Ishikawa (cell line): ENCODE results near the gene CADM2.

Source experiments
- CEBPB ChIP-seq: IDR thresholded peaks from 2 replicates; pipeline ENCODE4 v1.6.1; 2012
- CREB1 ChIP-seq: IDR thresholded peaks from 2 replicates; pipeline ENCODE4 v1.6.1; 2012; ENCODE audit warnings: low read depth
- EGR1 ChIP-seq: IDR thresholded peaks from 2 replicates; pipeline ENCODE4 v1.6.1; 2012
- EP300 ChIP-seq: IDR thresholded peaks from 2 replicates; pipeline ENCODE4 v1.6.1; 2012; ENCODE audit warnings: borderline replicate concordance
- FOXM1 ChIP-seq: IDR thresholded peaks from 2 replicates; pipeline ENCODE4 v1.6.1; 2012; ENCODE audit warnings: low read depth, borderline replicate concordance
- NFIC ChIP-seq: IDR thresholded peaks from 2 replicates; pipeline ENCODE4 v1.6.1; 2012
- RAD21 ChIP-seq: IDR thresholded peaks from 2 replicates; pipeline ENCODE4 v1.6.1; 2012; ENCODE audit warnings: low read depth
- TAF1 ChIP-seq: IDR thresholded peaks from 2 replicates; pipeline ENCODE4 v1.6.1; 2012; ENCODE audit warnings: low read depth, mild to moderate bottlenecking
- TCF12 ChIP-seq: IDR thresholded peaks from 2 replicates; pipeline ENCODE4 v1.6.1; 2012; ENCODE audit warnings: low read depth
- TEAD4 ChIP-seq: IDR thresholded peaks from 2 replicates; pipeline ENCODE4 v1.6.1; 2012
- YY1 ChIP-seq: IDR thresholded peaks from 2 replicates; pipeline ENCODE4 v1.6.1; 2012; ENCODE audit warnings: low read depth
- ZBTB7A ChIP-seq: IDR thresholded peaks from 2 replicates; pipeline ENCODE4 v1.6.1; 2012; ENCODE audit warnings: low read depth
- TF ChIP-seq, protein P1 (sequence below): IDR thresholded peaks from 2 replicates; pipeline ENCODE4 v1.6.1; 2012; ENCODE audit warnings: low read depth, mild to moderate bottlenecking
- TF ChIP-seq, protein P2 (sequence below): IDR thresholded peaks from 2 replicates; pipeline ENCODE4 v1.6.1; 2012
- TF ChIP-seq, protein P3 (sequence below): IDR thresholded peaks from 2 replicates; pipeline ENCODE4 v1.6.1; 2012

The CADM2 gene

DNA sequence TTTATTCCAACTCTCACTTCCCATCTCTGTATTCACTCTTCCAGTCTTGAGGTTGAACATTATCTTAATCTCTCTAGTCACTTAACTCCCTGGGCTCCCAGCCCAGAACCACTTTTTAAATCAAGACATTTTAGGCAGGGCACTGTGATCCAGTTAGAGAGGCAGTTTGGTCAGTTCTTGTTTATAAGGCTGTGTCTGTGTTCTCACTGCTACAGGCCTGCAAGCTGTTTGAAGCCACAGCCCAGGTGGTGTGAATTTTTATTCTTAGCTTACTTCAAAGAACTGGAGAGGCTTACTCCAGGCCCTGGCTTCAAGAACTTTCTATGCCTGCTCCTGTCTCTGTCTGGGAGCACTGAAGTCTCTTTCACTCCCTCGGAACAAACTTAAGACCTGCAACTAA, 906.1 kb downstream of the CADM2 start:
- no peak for TF ChIP-seq YY1
- no peak for TF ChIP-seq FOXM1
- TF ChIP-seq TAF1 = no peak
- no peak for TF ChIP-seq RAD21
- TF ChIP-seq ZBTB7A = no peak
- TF ChIP-seq, protein P1, sequence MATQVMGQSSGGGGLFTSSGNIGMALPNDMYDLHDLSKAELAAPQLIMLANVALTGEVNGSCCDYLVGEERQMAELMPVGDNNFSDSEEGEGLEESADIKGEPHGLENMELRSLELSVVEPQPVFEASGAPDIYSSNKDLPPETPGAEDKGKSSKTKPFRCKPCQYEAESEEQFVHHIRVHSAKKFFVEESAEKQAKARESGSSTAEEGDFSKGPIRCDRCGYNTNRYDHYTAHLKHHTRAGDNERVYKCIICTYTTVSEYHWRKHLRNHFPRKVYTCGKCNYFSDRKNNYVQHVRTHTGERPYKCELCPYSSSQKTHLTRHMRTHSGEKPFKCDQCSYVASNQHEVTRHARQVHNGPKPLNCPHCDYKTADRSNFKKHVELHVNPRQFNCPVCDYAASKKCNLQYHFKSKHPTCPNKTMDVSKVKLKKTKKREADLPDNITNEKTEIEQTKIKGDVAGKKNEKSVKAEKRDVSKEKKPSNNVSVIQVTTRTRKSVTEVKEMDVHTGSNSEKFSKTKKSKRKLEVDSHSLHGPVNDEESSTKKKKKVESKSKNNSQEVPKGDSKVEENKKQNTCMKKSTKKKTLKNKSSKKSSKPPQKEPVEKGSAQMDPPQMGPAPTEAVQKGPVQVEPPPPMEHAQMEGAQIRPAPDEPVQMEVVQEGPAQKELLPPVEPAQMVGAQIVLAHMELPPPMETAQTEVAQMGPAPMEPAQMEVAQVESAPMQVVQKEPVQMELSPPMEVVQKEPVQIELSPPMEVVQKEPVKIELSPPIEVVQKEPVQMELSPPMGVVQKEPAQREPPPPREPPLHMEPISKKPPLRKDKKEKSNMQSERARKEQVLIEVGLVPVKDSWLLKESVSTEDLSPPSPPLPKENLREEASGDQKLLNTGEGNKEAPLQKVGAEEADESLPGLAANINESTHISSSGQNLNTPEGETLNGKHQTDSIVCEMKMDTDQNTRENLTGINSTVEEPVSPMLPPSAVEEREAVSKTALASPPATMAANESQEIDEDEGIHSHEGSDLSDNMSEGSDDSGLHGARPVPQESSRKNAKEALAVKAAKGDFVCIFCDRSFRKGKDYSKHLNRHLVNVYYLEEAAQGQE = no peak
- no peak for TF ChIP-seq CREB1

DNA sequence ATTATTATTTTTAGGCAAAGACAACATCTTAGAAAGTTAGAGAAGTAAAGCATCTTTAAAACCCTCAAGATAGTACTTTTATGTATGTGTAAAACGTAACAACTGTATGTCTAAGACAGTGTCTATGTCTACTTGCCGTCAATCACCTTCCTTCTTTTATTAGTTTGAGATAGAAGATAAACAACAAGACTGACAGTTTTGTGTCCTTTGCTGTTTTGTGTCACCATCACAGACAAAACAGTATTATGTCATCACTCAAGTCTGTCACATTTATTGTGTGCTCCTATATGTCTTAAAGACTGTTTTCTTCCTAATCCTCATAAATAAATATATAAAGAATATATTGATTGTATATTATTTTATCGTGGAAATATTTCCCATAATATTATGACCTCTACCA, 908.3 kb downstream of the CADM2 start:
- TF ChIP-seq FOXM1 (no peak), CREB1 (no peak), TEAD4 (no peak), TCF12 (no peak), RAD21 (no peak), YY1 (no peak), CEBPB (no peak), EP300 (no peak), NFIC (no peak), ZBTB7A (no peak), EGR1 (no peak), TAF1 (no peak)
- TF ChIP-seq, protein P2, sequence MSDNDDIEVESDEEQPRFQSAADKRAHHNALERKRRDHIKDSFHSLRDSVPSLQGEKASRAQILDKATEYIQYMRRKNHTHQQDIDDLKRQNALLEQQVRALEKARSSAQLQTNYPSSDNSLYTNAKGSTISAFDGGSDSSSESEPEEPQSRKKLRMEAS = no peak
- TF ChIP-seq, protein P3, sequence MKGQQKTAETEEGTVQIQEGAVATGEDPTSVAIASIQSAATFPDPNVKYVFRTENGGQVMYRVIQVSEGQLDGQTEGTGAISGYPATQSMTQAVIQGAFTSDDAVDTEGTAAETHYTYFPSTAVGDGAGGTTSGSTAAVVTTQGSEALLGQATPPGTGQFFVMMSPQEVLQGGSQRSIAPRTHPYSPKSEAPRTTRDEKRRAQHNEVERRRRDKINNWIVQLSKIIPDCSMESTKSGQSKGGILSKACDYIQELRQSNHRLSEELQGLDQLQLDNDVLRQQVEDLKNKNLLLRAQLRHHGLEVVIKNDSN = no peak
- TF ChIP-seq, protein P1 = no peak

DNA sequence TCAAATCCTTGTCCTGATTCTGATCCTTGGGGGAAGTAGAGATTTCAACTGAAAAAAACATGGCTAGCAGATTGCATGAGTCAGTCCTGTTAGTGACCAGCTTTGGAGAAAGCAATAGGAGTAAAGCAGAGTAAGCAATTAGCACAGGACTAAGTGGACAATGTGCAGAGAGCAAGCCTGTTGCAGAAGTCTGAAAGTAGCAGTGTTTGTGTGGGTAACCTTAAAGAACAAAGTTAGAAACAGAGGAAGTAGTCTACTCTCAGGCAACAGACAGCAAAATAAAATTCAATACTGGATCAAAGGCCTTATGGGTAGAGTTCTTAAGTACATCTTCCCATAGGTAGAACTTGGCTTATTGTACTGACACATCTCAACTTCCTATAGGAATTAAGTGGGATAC, 916.8 kb downstream of the CADM2 start:
- no peak for TF ChIP-seq ZBTB7A
- no peak for TF ChIP-seq CEBPB
- no peak for TF ChIP-seq RAD21
- no peak for TF ChIP-seq FOXM1
- TF ChIP-seq EP300 = no peak
- TF ChIP-seq, protein P3 = no peak
- no peak for TF ChIP-seq NFIC
- TF ChIP-seq TAF1 = no peak
- TF ChIP-seq, protein P2 = no peak
- TF ChIP-seq, protein P1 = no peak
- TF ChIP-seq CREB1 = no peak
- TF ChIP-seq TCF12 = no peak

DNA sequence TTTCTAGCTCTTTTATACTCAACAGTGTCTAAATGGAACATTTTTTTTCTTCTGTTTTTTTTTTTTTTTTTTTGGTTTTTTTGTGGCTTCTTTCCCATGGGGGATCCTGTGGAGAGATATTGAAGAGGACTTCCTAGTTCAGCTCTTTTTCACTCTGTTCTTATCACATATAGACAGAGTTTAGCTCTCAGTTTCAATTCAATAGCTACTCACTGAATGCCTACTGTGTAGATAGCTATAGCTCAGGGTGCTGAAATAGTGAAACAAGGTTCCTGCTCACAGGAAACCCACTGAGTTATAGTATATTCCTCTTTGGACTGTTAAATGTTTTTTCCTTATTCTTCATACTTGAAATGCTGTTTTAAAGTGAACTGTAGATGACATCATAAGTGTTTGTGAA, 918.8 kb downstream of the CADM2 start:
- TF ChIP-seq EP300 = no peak
- no peak for TF ChIP-seq TEAD4
- TF ChIP-seq, protein P3 = no peak
- TF ChIP-seq ZBTB7A = no peak
- TF ChIP-seq RAD21 = no peak
- TF ChIP-seq YY1 = no peak
- no peak for TF ChIP-seq CREB1
- TF ChIP-seq, protein P2 = no peak
- no peak for TF ChIP-seq EGR1
- TF ChIP-seq NFIC = no peak
- TF ChIP-seq FOXM1 = no peak
- TF ChIP-seq TCF12 = no peak
- no peak for TF ChIP-seq TAF1
- TF ChIP-seq, protein P1 = no peak
- TF ChIP-seq CEBPB = no peak
